T-helper 1 cell (primary cell): Measurements from ENCODE around the gene TRAPPC1.

ENCODE experiments used
- DNase-seq, 5 donors: peaks; one replicate each; pipeline ENCODE4 v3.0.0-alpha.2; 2012 to 2020

TRAPPC1 gene

GRCh38 chr17:7897090-7897489 lies 34.7 kb downstream of the TRAPPC1 start:
- DNase-seq: no peak

DNA sequence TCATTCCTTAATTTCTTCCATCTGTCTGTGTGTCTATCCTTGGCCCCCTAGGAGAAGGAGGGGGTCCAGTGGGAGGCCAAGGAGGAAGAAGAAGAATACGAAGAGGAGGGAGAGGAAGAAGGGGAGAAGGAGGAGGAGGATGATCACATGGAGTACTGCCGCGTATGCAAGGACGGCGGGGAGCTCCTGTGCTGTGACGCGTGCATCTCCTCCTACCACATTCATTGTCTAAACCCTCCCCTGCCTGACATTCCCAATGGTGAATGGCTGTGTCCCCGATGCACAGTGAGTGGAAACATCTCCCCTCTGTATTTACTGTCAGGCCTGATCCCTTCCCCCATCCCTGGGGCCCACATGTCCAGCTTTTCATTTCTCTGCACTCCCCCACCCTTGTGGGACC lies 36.9 kb downstream of the TRAPPC1 start:
- no peak for DNase-seq

- DNase-seq: no peak
These were observed 37.5 kb downstream of the TRAPPC1 start for GRCh38 chr17:7894226-7894625.

GRCh38 chr17:7893187-7893880 lies 38.4 kb downstream of the TRAPPC1 start:
- DNase-seq: no peak

- DNase-seq: peak in 2 of 5 donors; percentile 19 to 28
These were observed 42.4 kb downstream of the TRAPPC1 start for GRCh38 chr17:7889166-7889955.

- DNase-seq: peak in 3 of 5 donors; percentile 25 to 47 (median 34)
These were observed 43.4 kb downstream of the TRAPPC1 start, which contains the start of gene CHD3 for GRCh38 chr17:7888184-7888920. Gene CHD3 (plus strand): TSS chr17:7888789. CDS start chr17:7889001, 212 bp downstream.

GRCh38 chr17:7887482-7888183 lies 44.1 kb downstream of the TRAPPC1 start:
- DNase-seq: peak; percentile 69 to 94 (median 83)

GRCh38 chr17:7887038-7887481 lies 44.7 kb downstream of the TRAPPC1 start:
- no peak for DNase-seq

DNA sequence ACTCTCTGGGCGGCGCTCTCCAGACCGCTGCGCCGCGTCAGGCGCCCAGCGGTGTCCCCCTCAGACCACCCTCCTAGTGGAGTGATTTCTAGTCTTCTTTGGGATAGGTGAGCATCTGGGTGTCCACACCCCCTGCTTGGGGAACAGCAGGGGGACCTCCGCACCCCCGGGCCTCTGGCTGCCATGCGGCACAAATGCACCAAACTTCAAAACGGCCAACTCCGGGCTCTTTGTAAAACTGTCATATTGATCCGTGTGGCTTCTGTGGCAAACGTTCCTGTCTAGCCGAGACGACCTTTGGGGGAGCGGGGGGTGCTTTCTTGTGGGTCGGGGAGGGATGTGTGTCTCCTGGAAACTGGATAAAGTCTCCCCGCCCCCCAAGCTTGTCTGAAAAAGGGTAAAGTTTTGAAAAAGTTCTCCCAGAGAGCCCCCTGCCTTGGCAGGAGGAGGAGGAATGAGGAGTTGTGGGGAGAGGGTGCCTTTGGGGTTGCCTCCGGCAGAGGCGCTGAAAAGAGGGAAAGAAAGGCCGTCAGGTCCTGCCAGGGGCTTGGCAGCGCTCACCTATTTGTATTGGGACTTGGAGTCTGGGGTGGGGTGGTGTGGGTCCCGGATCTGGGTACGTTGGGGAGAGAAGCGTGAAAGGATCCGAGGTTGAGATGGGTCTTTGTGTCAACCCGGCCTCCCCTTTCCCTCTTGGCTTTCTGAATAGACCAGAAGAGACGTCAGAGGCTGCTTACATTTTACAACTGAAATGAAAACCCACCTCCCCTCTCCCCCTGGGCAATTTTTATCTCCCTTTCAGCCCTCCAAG lies 45.3 kb downstream of the TRAPPC1 start:
- DNase-seq: peak; percentile 40 to 69 (median 62)

DNA sequence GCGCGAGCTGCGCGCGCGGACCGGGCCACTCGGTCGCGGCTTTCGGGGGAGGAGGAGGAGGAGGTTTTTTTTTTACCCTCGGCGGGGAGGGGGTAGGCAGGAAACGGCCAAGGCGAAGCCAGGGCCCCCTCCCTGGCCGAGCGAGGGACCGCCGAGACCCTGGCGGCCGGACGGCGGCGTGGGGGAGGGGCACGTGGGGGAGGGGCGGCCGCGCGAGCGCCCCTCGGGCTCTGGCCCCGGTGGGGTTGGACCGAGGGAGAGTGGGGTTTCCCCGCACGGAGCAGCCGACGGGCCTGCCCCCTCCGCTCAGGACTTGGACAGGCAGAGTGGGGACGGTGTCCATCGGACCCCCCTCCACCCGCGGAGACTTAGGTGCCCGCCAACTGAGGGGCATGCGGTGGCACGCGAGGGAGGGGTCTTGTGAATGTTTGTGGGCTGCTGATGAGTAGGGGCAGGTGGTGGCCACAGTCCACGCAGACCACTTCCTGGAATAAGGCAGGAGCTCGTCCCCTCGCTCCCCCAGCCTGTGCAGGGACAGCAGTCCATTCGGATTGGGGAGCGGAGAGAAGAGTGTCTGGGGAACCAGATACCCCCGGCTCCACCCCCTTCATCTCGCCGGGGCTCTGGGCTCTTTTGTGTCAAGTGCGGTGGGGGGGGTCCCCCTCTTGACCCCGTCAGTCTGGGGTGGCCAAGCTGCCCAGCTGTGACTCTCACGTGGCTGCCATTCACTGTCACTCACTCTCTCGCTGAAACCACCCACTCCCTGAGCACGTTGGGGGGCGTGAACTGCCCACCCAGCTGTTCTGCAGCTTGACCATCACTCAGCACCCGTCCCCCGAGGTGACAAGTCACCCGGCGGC lies 46.1 kb downstream of the TRAPPC1 start:
- peak in 3 of 5 donors; percentile 24 to 48 (median 37) for DNase-seq

GRCh38 chr17:7884581-7885366 lies 47.0 kb downstream of the TRAPPC1 start:
- peak in 4 of 5 donors; percentile 22 to 57 (median 26) for DNase-seq

- peak in 4 of 5 donors; percentile 19 to 42 (median 25) for DNase-seq
These were observed 47.9 kb downstream of the TRAPPC1 start for GRCh38 chr17:7883781-7884386.

- no peak for DNase-seq
These were observed 49.1 kb downstream of the TRAPPC1 start for GRCh38 chr17:7882629-7883028.

- DNase-seq: no peak
These were observed 49.7 kb downstream of the TRAPPC1 start for GRCh38 chr17:7882068-7882467.

DNA sequence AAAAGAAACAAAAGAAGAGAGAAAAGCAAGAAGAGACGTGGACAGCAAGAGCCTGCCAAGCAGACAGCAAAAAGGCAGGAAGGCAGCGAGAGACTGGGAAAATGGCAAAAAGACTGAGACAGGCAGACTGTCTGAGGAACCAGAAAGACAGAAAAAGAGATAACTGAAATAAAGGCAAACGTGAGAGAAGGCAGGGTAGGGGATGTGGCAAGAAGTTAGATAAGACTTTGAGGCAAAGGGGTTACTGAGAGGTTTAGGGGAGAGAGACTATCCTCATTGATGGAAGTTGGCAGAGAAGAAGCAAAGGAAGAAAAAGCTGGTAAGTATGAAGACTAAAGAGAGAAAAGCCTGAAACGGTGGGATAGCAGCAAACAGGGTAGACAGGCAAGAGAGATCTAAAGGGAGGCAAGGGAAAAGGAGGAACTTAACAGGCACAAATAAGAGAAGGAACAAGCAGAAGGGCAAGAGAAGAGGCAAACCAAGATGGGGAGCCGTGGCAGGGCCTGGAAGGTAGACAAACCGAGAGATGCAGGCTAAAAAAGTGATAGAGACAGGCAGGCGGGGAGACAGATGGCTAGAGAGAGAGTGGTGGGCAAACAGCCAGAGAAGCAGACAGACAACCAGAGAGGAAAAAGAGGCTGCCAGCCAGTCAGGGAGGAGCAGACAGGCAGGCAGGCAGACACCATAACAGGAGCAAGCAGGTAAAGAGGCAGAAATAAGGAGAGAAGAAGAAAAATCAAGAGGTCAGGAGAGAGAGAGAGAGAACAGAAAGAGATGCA lies 50.3 kb downstream of the TRAPPC1 start:
- no peak for DNase-seq
